HepG2 (cell line): ENCODE data around the gene NUDT22.

Experiments used
- CEBPB ChIP-seq: IDR thresholded peaks from 2 replicates; pipeline ENCODE4 v1.6.1; 2011; ENCODE audit warnings: low read depth, low read length, improper control_type of control experiment, borderline replicate concordance
- EZH2 ChIP-seq: conservative IDR thresholded peaks from 2 replicates; pipeline ENCODE4 v1.6.1; 2012; ENCODE audit warnings: mild to moderate bottlenecking, low read depth, low read length, moderate library complexity
- LCORL ChIP-seq, 2 experiments: fragments of 450-650 bp in 1 of 2; sonication (generic) in 1 of 2; formaldehyde crosslinking in 1 of 2; IDR thresholded peaks; 2 replicates each; pipeline versions ENCODE4 v1.5.0 to v1.6.1; 2017 to 2020; ENCODE audit warnings: antibody characterized with exemption in 1 of 2, missing genetic modification reagents in 1 of 2
- MBNL3 ChIP-seq: fragments of 250-450 bp; sonication (Bioruptor Pico); conservative IDR thresholded peaks from 2 replicates; pipeline ENCODE4 v1.8.0; 2022; ENCODE audit warnings: mild to moderate bottlenecking, inconsistent platforms
- NFATC3 ChIP-seq: sonication (generic); formaldehyde crosslinking; IDR thresholded peaks from 2 replicates; pipeline ENCODE4 v1.5.1; 2020; ENCODE audit warnings: mild to moderate bottlenecking, missing genetic modification reagents
- SMAD3 ChIP-seq: sonication (generic); formaldehyde crosslinking; IDR thresholded peaks from 2 replicates; pipeline ENCODE4 v1.4.0; 2020; ENCODE audit warnings: missing genetic modification reagents
- TBP ChIP-seq: sonication (generic); formaldehyde crosslinking; IDR thresholded peaks from 2 replicates; pipeline ENCODE4 v1.5.0; 2020; ENCODE audit warnings: missing genetic modification reagents
- ZNF629 ChIP-seq: sonication (generic); formaldehyde crosslinking; conservative IDR thresholded peaks from 2 replicates; pipeline ENCODE4 v1.5.0; 2020; ENCODE audit warnings: missing genetic modification reagents
- ZNF883 ChIP-seq: sonication (generic); formaldehyde crosslinking; IDR thresholded peaks from 2 replicates; pipeline ENCODE4 v1.5.1; 2020; ENCODE audit warnings: mild to moderate bottlenecking, missing genetic modification reagents; ENCODE audit errors: not compliant biosample characterization
- TF ChIP-seq, protein P1 (sequence below): sonication (generic); formaldehyde crosslinking; IDR thresholded peaks from 2 replicates; pipeline ENCODE4 v1.4.0; 2020; ENCODE audit warnings: missing genetic modification reagents, borderline replicate concordance
- TF ChIP-seq, protein P2 (sequence below): sonication (generic); formaldehyde crosslinking; IDR thresholded peaks from 2 replicates; pipeline ENCODE4 v1.9.0; 2021; ENCODE audit warnings: missing genetic modification reagents, borderline replicate concordance
- TF ChIP-seq, protein P3 (sequence below), 2 experiments: IDR thresholded peaks; 2 replicates each; pipeline ENCODE4 v1.6.1; 2011 to 2012; ENCODE audit warnings: low read length in 2 of 2, borderline replicate concordance in 1 of 2, low read depth in 1 of 2, mild to moderate bottlenecking in 1 of 2, moderate library complexity in 1 of 2

DNA sequence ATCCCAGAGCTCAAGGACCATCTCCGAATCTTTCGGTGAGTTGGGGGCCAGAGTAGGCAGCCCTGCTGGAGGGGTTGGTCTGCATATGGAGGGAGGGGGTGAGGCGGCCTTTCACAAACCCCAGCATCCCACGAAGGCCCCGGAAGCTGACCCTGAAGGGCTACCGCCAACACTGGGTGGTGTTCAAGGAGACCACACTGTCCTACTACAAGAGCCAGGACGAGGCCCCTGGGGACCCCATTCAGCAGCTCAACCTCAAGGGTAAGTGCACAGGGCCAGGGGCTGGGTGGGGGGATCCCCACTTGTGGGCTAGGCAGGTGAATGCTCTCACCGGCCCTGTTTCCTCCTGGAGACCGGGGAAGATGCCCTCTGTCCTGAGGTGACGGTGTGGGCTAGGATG lies 6.3 kb upstream of the NUDT22 start:
- TF ChIP-seq, protein P1, sequence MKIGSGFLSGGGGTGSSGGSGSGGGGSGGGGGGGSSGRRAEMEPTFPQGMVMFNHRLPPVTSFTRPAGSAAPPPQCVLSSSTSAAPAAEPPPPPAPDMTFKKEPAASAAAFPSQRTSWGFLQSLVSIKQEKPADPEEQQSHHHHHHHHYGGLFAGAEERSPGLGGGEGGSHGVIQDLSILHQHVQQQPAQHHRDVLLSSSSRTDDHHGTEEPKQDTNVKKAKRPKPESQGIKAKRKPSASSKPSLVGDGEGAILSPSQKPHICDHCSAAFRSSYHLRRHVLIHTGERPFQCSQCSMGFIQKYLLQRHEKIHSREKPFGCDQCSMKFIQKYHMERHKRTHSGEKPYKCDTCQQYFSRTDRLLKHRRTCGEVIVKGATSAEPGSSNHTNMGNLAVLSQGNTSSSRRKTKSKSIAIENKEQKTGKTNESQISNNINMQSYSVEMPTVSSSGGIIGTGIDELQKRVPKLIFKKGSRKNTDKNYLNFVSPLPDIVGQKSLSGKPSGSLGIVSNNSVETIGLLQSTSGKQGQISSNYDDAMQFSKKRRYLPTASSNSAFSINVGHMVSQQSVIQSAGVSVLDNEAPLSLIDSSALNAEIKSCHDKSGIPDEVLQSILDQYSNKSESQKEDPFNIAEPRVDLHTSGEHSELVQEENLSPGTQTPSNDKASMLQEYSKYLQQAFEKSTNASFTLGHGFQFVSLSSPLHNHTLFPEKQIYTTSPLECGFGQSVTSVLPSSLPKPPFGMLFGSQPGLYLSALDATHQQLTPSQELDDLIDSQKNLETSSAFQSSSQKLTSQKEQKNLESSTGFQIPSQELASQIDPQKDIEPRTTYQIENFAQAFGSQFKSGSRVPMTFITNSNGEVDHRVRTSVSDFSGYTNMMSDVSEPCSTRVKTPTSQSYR, result no peak
- TF ChIP-seq LCORL (IDR thresholded peaks at IDR 0.05) (no peak), LCORL (CRISPR knock-in tag; IDR thresholded peaks at IDR 0.05) (no peak), ZNF629 (CRISPR knock-in tag) (no peak), TBP (CRISPR knock-in tag) (no peak), NFATC3 (no peak), ZNF883 (CRISPR knock-in tag) (no peak), MBNL3 (CRISPR knock-in tag) (no peak), EZH2 (no peak), SMAD3 (CRISPR knock-in tag) (no peak), CEBPB (no peak)
- TF ChIP-seq, protein P2, sequence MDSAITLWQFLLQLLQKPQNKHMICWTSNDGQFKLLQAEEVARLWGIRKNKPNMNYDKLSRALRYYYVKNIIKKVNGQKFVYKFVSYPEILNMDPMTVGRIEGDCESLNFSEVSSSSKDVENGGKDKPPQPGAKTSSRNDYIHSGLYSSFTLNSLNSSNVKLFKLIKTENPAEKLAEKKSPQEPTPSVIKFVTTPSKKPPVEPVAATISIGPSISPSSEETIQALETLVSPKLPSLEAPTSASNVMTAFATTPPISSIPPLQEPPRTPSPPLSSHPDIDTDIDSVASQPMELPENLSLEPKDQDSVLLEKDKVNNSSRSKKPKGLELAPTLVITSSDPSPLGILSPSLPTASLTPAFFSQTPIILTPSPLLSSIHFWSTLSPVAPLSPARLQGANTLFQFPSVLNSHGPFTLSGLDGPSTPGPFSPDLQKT (CRISPR knock-in tag), result no peak
- TF ChIP-seq, protein P3, sequence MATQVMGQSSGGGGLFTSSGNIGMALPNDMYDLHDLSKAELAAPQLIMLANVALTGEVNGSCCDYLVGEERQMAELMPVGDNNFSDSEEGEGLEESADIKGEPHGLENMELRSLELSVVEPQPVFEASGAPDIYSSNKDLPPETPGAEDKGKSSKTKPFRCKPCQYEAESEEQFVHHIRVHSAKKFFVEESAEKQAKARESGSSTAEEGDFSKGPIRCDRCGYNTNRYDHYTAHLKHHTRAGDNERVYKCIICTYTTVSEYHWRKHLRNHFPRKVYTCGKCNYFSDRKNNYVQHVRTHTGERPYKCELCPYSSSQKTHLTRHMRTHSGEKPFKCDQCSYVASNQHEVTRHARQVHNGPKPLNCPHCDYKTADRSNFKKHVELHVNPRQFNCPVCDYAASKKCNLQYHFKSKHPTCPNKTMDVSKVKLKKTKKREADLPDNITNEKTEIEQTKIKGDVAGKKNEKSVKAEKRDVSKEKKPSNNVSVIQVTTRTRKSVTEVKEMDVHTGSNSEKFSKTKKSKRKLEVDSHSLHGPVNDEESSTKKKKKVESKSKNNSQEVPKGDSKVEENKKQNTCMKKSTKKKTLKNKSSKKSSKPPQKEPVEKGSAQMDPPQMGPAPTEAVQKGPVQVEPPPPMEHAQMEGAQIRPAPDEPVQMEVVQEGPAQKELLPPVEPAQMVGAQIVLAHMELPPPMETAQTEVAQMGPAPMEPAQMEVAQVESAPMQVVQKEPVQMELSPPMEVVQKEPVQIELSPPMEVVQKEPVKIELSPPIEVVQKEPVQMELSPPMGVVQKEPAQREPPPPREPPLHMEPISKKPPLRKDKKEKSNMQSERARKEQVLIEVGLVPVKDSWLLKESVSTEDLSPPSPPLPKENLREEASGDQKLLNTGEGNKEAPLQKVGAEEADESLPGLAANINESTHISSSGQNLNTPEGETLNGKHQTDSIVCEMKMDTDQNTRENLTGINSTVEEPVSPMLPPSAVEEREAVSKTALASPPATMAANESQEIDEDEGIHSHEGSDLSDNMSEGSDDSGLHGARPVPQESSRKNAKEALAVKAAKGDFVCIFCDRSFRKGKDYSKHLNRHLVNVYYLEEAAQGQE (IDR thresholded peaks at IDR 0.05; ENCODE audit: borderline replicate concordance in 1 of 2, low read depth in 1 of 2, low read length in 2 of 2), result no peak
